ENCODE data around the gene CBARP. TPM values are rescaled to one million over a fixed set of nuclear protein-coding genes. Genes with fewer than 3 reads are reported as not detected.
A peak's percentile ranks its signal among the peaks of the same experiment; 100 is the strongest.

CBARP gene
- total and polyA plus RNA-seq, 2 of the 13 experiments (the other 11 are each of a cell fraction or from before 2014, with no cell fraction given): 1.2 to 1.4 TPM

DNA sequence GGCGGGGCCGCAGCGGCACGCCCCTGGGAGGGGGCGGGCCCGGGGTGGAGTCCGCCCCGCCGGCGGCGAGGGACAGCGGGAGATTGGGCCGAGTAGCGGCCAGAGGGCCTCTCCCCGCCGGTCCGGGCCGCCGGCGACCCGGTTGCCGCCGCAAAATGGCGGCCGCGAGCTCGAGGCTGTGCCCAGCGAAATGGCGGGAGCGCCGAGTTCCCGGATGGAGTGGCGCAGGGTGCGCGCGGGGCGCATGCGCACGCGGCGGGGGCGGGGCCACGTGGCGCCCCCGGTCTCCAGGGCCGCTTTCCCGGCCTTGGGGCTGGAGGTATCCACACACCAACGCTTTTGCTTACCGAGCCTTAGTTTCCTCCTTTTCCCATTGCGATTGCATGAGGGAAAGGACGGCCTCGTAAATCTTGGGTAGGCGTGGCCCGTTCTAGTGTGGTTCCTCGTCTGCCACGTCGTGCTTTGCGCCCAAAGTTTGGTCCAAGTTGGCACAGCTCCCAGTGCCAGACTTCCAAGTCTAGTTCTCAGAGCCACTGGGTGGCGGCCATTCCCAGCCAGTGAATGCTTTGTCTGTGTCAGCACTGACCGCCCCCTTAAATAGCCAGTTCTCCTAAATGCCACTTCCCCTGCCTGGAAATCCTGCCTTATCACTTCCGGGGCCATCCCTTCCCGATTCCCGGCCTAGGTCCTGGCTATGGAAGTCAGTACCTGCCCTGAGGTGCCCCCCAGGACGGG is 31.8 kb upstream of the CBARP start (continued):
- TF ChIP-seq, protein P1, sequence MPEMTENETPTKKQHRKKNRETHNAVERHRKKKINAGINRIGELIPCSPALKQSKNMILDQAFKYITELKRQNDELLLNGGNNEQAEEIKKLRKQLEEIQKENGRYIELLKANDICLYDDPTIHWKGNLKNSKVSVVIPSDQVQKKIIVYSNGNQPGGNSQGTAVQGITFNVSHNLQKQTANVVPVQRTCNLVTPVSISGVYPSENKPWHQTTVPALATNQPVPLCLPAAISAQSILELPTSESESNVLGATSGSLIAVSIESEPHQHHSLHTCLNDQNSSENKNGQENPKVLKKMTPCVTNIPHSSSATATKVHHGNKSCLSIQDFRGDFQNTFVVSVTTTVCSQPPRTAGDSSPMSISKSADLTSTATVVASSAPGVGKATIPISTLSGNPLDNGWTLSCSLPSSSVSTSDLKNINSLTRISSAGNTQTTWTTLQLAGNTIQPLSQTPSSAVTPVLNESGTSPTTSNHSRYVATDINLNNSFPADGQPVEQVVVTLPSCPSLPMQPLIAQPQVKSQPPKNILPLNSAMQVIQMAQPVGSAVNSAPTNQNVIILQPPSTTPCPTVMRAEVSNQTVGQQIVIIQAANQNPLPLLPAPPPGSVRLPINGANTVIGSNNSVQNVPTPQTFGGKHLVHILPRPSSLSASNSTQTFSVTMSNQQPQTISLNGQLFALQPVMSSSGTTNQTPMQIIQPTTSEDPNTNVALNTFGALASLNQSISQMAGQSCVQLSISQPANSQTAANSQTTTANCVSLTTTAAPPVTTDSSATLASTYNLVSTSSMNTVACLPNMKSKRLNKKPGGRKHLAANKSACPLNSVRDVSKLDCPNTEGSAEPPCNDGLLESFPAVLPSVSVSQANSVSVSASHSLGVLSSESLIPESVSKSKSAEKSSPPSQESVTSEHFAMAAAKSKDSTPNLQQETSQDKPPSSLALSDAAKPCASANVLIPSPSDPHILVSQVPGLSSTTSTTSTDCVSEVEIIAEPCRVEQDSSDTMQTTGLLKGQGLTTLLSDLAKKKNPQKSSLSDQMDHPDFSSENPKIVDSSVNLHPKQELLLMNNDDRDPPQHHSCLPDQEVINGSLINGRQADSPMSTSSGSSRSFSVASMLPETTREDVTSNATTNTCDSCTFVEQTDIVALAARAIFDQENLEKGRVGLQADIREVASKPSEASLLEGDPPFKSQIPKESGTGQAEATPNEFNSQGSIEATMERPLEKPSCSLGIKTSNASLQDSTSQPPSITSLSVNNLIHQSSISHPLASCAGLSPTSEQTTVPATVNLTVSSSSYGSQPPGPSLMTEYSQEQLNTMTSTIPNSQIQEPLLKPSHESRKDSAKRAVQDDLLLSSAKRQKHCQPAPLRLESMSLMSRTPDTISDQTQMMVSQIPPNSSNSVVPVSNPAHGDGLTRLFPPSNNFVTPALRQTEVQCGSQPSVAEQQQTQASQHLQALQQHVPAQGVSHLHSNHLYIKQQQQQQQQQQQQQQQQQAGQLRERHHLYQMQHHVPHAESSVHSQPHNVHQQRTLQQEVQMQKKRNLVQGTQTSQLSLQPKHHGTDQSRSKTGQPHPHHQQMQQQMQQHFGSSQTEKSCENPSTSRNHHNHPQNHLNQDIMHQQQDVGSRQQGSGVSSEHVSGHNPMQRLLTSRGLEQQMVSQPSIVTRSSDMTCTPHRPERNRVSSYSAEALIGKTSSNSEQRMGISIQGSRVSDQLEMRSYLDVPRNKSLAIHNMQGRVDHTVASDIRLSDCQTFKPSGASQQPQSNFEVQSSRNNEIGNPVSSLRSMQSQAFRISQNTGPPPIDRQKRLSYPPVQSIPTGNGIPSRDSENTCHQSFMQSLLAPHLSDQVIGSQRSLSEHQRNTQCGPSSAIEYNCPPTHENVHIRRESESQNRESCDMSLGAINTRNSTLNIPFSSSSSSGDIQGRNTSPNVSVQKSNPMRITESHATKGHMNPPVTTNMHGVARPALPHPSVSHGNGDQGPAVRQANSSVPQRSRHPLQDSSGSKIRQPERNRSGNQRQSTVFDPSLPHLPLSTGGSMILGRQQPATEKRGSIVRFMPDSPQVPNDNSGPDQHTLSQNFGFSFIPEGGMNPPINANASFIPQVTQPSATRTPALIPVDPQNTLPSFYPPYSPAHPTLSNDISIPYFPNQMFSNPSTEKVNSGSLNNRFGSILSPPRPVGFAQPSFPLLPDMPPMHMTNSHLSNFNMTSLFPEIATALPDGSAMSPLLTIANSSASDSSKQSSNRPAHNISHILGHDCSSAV (CRISPR knock-in tag; IDR thresholded peaks at IDR 0.05; ENCODE audit: borderline replicate concordance): no peak
- no peak for TF ChIP-seq NR3C1 (CRISPR knock-in tag; IDR thresholded peaks at IDR 0.05)
- 0 out of 2 replicates have a peak, but pooled peaks have one; percentile 70 for TF ChIP-seq ZNF530 (CRISPR knock-in tag; IDR thresholded peaks at IDR 0.05; ENCODE audit: low read depth)
- no peak; the same call in 1 of the 2 replicates for TF ChIP-seq CHD2 (IDR thresholded peaks at IDR 0.05; ENCODE audit: low read depth, low read length)
- TF ChIP-seq ZBTB10 (CRISPR knock-in tag; IDR thresholded peaks at IDR 0.05; ENCODE audit: borderline replicate concordance): no peak
- TF ChIP-seq DNMT1 (CRISPR knock-in tag; IDR thresholded peaks at IDR 0.05): no peak
- no peak; the same call in 1 of the 2 replicates for TF ChIP-seq SP5 (CRISPR knock-in tag; IDR thresholded peaks at IDR 0.05; ENCODE audit: borderline replicate concordance, low read depth)
- TF ChIP-seq ZSCAN30 (CRISPR knock-in tag; IDR thresholded peaks at IDR 0.05): no peak
- no peak for TF ChIP-seq SMAD1 (CRISPR knock-in tag; IDR thresholded peaks at IDR 0.05; ENCODE audit: borderline replicate concordance, low read depth)
- TF ChIP-seq GATA4 (IDR thresholded peaks at IDR 0.05; ENCODE audit: borderline replicate concordance, low read depth): no peak
- TF ChIP-seq ZNF660 (CRISPR knock-in tag; IDR thresholded peaks at IDR 0.05; ENCODE audit: borderline replicate concordance, low read depth): no peak
- TF ChIP-seq, protein P2, sequence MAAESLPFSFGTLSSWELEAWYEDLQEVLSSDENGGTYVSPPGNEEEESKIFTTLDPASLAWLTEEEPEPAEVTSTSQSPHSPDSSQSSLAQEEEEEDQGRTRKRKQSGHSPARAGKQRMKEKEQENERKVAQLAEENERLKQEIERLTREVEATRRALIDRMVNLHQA (CRISPR knock-in tag; IDR thresholded peaks at IDR 0.05): no peak
- TF ChIP-seq ZNF124 (CRISPR knock-in tag; IDR thresholded peaks at IDR 0.05): no peak
- TF ChIP-seq ZNF766 (CRISPR knock-in tag; IDR thresholded peaks at IDR 0.05; ENCODE audit: borderline replicate concordance): no peak
- no peak for TF ChIP-seq BRD4 (CRISPR knock-in tag; IDR thresholded peaks at IDR 0.05)
- TF ChIP-seq SCMH1 (CRISPR knock-in tag; IDR thresholded peaks at IDR 0.05; ENCODE audit: borderline replicate concordance): no peak
